ENCODE measurements around the gene PPRC1. TPM values are rescaled to one million over a fixed set of nuclear protein-coding genes. Genes with fewer than 3 reads are reported as not detected.

The PPRC1 gene
- total RNA-seq, 1 donor from 2014 or later, result 94.1 TPM

DNA sequence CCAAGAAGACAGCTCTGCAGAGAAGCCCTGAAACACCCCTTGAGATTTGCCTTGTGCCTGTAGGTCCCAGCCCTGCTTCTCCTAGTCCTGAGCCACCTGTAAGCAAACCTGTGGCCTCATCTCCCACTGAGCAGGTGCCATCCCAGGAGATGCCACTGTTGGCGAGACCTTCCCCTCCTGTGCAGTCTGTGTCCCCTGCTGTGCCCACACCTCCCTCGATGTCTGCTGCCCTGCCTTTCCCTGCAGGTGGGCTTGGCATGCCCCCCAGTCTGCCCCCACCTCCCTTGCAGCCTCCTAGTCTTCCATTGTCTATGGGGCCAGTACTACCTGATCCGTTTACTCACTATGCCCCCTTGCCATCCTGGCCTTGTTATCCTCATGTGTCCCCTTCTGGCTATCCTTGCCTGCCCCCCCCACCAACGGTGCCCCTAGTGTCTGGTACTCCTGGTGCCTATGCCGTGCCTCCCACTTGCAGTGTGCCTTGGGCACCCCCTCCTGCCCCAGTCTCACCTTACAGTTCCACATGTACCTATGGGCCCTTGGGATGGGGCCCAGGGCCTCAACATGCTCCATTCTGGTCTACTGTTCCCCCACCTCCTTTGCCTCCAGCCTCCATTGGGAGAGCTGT, 8.2 kb downstream of the PPRC1 start:
- intact Hi-C loops (cut with micrococcal nuclease), result no loop called here
- peaks cover 5% of the 10 kb centered on the region for H3K4me1 Mint-ChIP-seq (ENCODE audit: low read depth)
- no peak overlapping the region for H3K4me3 Mint-ChIP-seq (ENCODE audit: low read depth)
- H3K9me3 Mint-ChIP-seq, result no peaks in the 10 kb centered on the region
- H3K36me3 Mint-ChIP-seq (ENCODE audit: low read depth), result peaks cover 86% of the 10 kb centered on the region
- no peak for DNase-seq (ENCODE audit: low spot score)
- H3K27ac Mint-ChIP-seq, result no peak overlapping the region
- H3K27me3 Mint-ChIP-seq (ENCODE audit: low read depth), result no peaks in the 10 kb centered on the region

DNA sequence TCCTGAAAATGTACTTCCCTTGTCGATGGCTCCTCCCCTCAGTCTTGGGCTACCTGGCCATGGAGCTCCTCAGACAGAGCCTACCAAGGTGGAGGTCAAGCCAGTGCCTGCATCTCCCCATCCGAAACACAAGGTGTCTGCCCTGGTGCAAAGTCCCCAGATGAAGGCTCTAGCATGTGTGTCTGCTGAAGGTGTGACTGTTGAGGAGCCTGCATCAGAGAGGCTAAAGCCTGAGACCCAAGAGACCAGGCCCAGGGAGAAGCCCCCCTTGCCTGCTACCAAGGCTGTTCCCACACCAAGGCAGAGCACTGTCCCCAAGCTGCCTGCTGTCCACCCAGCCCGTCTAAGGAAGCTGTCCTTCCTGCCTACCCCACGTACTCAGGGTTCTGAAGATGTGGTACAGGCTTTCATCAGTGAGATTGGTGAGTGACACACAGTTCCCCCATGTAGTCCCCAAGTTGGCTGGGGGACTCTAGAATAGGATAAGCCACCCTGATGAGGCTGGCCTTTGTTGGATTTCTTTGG, 8.8 kb downstream of the PPRC1 start:
- H3K36me3 Mint-ChIP-seq (ENCODE audit: low read depth), result peaks cover 85% of the 10 kb centered on the region
- no peak overlapping the region for H3K27ac Mint-ChIP-seq
- H3K27me3 Mint-ChIP-seq (ENCODE audit: low read depth), result no peaks in the 10 kb centered on the region
- intact Hi-C loops (cut with micrococcal nuclease), result no loop called here
- no peak overlapping the region for H3K4me3 Mint-ChIP-seq (ENCODE audit: low read depth)
- H3K4me1 Mint-ChIP-seq (ENCODE audit: low read depth), result peaks cover 3% of the 10 kb centered on the region
- DNase-seq (ENCODE audit: low spot score), result no peak
- H3K9me3 Mint-ChIP-seq, result no peaks in the 10 kb centered on the region

DNA sequence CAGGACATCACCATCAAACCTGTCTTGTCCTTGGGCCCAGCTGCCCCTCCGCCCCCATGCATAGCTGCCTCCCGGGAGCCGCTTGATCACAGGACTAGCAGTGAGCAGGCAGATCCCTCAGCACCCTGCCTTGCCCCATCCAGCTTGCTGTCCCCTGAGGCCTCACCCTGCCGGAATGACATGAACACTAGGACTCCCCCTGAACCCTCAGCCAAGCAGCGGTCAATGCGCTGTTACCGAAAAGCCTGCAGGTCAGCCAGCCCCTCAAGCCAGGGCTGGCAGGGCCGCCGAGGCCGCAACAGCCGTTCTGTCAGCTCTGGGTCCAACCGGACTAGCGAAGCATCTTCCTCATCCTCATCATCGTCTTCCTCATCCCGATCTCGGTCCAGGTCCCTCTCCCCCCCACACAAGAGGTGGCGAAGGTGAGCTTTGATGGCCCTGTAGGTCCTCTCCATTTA, 14.2 kb downstream of the PPRC1 start:
- Mint-ChIP-seq H3K27ac (no peak overlapping the region), H3K4me1 (ENCODE audit: low read depth) (peaks cover 14% of the 10 kb centered on the region), H3K27me3 (ENCODE audit: low read depth) (no peaks in the 10 kb centered on the region), H3K4me3 (ENCODE audit: low read depth) (no peak overlapping the region), H3K36me3 (ENCODE audit: low read depth) (peaks cover 81% of the 10 kb centered on the region), H3K9me3 (no peaks in the 10 kb centered on the region)
- intact Hi-C loops (cut with micrococcal nuclease), result no loop called here
- no peak for DNase-seq (ENCODE audit: low spot score)

DNA sequence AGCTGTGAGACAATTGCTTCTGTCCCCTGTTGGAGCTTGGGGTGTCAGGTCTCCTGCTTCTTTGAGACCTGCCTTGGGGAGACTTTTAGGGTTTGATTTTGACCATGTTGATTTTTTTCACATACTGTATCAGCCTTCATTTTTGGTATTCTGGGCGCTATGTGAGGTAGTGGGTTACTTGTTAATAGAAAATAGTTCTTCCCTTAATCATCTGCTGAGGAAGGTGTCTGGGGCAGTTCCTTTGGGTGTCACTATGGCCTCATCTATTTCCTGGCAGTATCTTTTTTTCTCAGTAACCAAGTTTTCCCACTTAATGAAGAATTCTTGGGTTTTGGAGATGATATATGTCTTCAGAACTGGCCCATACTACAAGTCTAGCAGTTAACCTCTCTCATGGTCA, 14.7 kb downstream of the PPRC1 start:
- no peak overlapping the region for H3K4me3 Mint-ChIP-seq (ENCODE audit: low read depth)
- no peaks in the 10 kb centered on the region for H3K9me3 Mint-ChIP-seq
- peaks cover 14% of the 10 kb centered on the region for H3K4me1 Mint-ChIP-seq (ENCODE audit: low read depth)
- H3K27ac Mint-ChIP-seq, result no peak overlapping the region
- no peak for DNase-seq (ENCODE audit: low spot score)
- peaks cover 84% of the 10 kb centered on the region for H3K36me3 Mint-ChIP-seq (ENCODE audit: low read depth)
- intact Hi-C loops (cut with micrococcal nuclease), result no loop called here
- no peaks in the 10 kb centered on the region for H3K27me3 Mint-ChIP-seq (ENCODE audit: low read depth)

DNA sequence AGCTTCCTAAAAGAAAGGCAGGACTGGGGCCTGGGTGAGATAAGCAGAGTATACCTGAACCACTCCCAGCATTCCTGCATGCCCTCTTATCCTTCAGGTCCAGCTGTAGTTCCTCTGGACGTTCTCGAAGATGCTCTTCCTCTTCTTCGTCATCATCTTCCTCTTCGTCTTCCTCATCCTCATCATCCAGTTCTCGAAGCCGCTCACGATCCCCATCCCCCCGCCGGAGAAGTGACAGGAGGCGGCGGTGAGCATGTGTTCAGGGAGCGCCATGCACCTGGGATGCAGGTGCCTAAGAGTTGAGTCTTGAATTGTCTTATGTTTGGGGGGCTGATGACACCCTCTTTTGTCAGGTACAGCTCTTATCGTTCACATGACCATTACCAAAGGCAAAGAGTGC, 15.4 kb downstream of the PPRC1 start:
- H3K36me3 Mint-ChIP-seq (ENCODE audit: low read depth), result peaks cover 85% of the 10 kb centered on the region

DNA sequence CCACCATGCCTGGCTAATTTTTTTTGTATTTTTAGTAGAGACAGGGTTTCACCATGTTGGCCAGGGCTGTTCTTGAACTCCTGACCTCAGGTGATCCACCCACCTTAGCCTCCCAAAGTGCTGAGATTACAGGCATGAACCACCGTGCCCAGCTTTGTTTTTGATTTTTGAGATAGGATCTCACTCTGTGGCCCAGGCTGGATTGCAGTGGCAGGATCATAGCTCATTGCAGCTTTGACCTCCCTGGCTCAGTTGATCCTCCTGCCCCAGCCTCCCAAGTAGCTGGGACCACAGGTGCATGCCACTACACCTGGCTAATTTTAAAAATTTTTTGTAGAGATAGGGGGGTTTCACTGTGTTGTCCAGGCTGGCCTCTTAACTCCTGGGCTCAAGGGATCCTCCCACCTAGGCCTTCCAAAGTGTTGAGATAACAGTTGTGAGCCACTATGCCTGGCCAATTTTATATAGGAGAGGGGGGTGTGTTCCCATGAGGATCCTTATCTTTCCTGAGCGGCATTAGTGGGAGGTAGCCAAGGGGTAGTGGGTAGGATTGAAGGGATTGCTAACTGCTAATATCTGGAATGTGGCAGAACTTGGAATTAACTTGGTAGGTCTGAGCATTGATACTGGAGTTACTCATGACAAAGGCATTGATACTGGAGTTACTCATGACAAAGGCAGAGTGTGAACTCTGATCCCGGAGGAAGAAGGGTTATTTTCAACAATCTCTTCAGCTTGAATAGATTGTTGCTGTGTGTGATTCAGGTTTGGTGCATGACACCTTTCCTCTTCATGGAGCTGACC, 18.3 kb downstream of the PPRC1 start:
- Mint-ChIP-seq H3K9me3 (no peaks in the 10 kb centered on the region), H3K27me3 (ENCODE audit: low read depth) (no peaks in the 10 kb centered on the region), H3K4me1 (ENCODE audit: low read depth) (peaks cover 28% of the 10 kb centered on the region), H3K27ac (peak overlapping the region; percentile 96), H3K4me3 (ENCODE audit: low read depth) (peak overlapping the region; percentile 97), H3K36me3 (ENCODE audit: low read depth) (peaks cover 85% of the 10 kb centered on the region)
- no peak for DNase-seq (ENCODE audit: low spot score)
- intact Hi-C loops (cut with micrococcal nuclease), result loop anchor here (5.0 kb wide), 1 partner anchor 561 kb away; the partner anchor contains the start of genes ARL3 and SFXN2

More for the DNA sequence above, 15.4 kb downstream of the PPRC1 start:
- no peak for DNase-seq (ENCODE audit: low spot score)
- H3K27me3 Mint-ChIP-seq (ENCODE audit: low read depth), result no peaks in the 10 kb centered on the region
- no peaks in the 10 kb centered on the region for H3K9me3 Mint-ChIP-seq
- H3K4me3 Mint-ChIP-seq (ENCODE audit: low read depth), result no peak overlapping the region
- H3K4me1 Mint-ChIP-seq (ENCODE audit: low read depth), result peaks cover 18% of the 10 kb centered on the region
- intact Hi-C loops (cut with micrococcal nuclease), result no loop called here
- no peak overlapping the region for H3K27ac Mint-ChIP-seq

DNA sequence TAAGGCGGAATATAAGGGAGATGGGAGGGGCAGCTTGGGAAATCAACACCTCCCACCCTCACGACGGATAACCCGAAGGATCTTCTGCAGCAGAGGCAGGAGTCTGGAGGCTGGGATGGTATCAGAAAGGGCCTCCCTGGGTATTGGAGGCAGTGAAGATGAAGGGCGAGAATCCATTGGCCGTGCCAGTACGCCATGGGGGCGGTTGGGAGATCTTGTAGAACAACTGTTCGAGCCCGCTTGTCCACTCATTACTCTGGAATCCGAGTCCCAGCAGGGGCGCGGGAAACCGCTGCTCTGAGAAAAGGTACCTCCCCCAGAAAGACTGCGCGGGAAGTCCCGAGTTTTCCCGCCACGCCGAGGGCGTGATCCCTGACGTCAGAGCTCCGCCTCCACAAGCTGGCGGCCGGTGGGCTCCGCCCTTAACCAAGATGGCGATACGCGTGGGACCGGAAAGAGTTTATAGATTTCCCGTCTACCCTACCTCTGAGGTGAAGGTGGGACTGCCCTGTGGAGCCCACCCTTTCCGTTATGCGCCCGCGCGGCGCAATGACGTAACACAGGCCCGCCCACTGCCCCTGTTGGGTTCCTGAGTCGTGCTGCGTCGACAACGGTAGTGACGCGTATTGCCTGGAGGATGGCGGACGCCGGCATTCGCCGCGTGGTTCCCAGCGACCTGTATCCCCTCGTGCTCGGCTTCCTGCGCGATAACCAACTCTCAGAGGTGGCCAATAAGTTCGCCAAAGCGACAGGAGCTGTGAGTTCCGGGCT, 19.1 kb downstream of the PPRC1 start, which contains the start of gene NOLC1:
NOLC1 (plus strand) TSS at position 616 of the 771 bp plus-strand sequence; CDS start at position 638, 22 bp downstream.
- peaks cover 89% of the 10 kb centered on the region for H3K36me3 Mint-ChIP-seq (ENCODE audit: low read depth)
- peak within 1 kb of the TSS; percentile 97 for H3K4me3 Mint-ChIP-seq (ENCODE audit: low read depth)
- H3K27me3 Mint-ChIP-seq (ENCODE audit: low read depth), result no peaks in the 10 kb centered on the region
- DNase-seq (ENCODE audit: low spot score), result peak; percentile 100
- no peaks in the 10 kb centered on the region for H3K9me3 Mint-ChIP-seq
- intact Hi-C loops (cut with micrococcal nuclease), result loop anchor here (1.0 to 5.0 kb wide), 9 partner anchors 20 to 560 kb away; partner anchors contain the start of genes ACTR1A, ARL3, ARMH3 and GBF1
- H3K4me1 Mint-ChIP-seq (ENCODE audit: low read depth), result peaks cover 28% of the 10 kb centered on the region
- peak within 1 kb of the TSS; percentile 96 for H3K27ac Mint-ChIP-seq

DNA sequence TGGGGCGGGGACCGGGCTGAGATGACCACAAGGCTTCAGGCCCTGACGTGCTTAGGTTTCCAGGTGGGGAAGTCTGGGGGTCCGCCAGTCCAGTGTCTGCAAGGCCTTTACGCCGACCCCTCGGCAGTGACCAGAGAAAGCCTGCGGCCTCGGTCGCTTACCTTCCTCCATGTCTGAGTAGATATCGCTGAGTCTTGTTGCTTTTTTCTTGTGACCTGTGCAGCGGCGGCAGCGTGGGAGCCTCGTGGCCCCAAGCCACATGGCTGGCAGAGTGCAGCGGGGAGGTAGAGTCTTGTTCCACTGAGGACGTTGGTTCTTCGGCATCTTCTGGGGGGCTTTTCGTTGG, 19.7 kb downstream of the PPRC1 start:
- no peaks in the 10 kb centered on the region for H3K27me3 Mint-ChIP-seq (ENCODE audit: low read depth)
- H3K4me1 Mint-ChIP-seq (ENCODE audit: low read depth), result peaks cover 32% of the 10 kb centered on the region
- intact Hi-C loops (cut with micrococcal nuclease), result loop anchor here (1.0 to 5.0 kb wide), 9 partner anchors 20 to 560 kb away; partner anchors contain the start of genes ACTR1A, ARL3, ARMH3 and GBF1

DNA sequence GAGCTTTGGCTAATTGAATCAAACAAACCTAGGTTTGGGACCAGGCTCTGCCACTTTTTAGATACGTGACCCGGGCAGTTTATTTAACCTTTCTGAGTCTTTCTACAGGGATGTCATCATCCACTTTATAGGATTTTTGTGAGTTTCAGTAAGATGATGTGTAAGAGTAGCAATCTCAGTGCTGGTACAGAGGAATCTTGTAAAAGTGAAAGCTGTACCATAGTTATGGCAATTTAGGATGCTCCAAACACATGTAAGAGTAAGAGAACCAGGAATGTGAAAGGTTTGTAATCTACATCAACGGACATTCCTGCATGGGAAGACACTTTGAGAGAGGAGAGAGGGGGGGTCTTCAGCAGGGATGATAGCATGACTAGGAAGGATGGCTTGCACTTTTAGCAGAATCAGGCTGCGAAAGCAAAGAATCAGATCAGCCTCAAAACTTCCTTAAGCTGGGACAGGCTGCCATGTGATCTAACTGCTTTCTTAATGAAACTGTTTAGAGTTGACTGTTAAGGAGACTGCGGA, 20.3 kb downstream of the PPRC1 start:
- Mint-ChIP-seq H3K4me1 (ENCODE audit: low read depth) (peaks cover 33% of the 10 kb centered on the region), H3K36me3 (ENCODE audit: low read depth) (peaks cover 89% of the 10 kb centered on the region), H3K27ac (peak overlapping the region; percentile 96), H3K9me3 (no peaks in the 10 kb centered on the region), H3K27me3 (ENCODE audit: low read depth) (no peaks in the 10 kb centered on the region), H3K4me3 (ENCODE audit: low read depth) (peak overlapping the region; percentile 97)
- intact Hi-C loops (cut with micrococcal nuclease), result loop anchor here (2.0 to 5.0 kb wide), 3 partner anchors 88 to 559 kb away; partner anchors contain the start of genes ARL3, GBF1, HPS6 and SFXN2
- DNase-seq (ENCODE audit: low spot score), result no peak

More for the DNA sequence above, 19.7 kb downstream of the PPRC1 start:
- peak overlapping the region; percentile 97 for H3K4me3 Mint-ChIP-seq (ENCODE audit: low read depth)
- H3K9me3 Mint-ChIP-seq, result no peaks in the 10 kb centered on the region
- H3K27ac Mint-ChIP-seq, result peak overlapping the region; percentile 96
- DNase-seq (ENCODE audit: low spot score), result no peak
- H3K36me3 Mint-ChIP-seq (ENCODE audit: low read depth), result peaks cover 89% of the 10 kb centered on the region

DNA sequence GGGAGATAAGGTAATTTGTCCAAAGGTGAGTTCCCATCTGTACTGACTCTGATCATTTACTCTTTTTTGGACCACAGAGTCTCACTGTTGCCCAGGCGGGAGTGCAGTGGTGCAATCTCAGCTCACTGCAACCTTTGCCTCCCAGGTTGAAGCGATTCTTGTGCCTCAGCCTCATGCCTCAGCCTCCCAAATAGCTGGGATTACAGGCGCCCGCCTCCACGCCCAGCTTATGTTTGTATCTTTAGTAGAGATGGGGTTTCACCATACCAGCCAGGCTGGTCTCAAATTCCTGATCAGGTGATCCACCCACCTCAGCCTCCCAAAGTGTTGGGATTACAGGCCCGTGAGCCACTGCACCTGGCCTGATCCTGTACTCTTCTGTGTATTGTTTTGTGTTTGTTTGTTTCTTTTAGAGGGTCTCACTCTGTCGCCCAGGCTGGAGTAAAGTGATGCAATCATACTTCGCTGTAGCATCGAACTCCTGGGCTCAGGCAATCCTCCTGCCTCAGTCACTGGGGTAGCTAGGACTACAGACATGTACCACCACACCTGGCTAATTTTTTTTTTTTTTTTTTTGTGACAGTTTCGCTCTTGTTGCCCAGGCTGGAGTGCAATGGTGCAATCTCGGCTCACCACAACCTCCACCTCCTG, 21.8 kb downstream of the PPRC1 start:
- no peak for DNase-seq (ENCODE audit: low spot score)
- intact Hi-C loops (cut with micrococcal nuclease), result loop anchor here (5.0 kb wide), 1 partner anchor 558 kb away; the partner anchor contains the start of genes ARL3 and SFXN2
- peak overlapping the region; percentile 76 for H3K4me3 Mint-ChIP-seq (ENCODE audit: low read depth)
- peaks cover 90% of the 10 kb centered on the region for H3K36me3 Mint-ChIP-seq (ENCODE audit: low read depth)
- H3K4me1 Mint-ChIP-seq (ENCODE audit: low read depth), result peaks cover 36% of the 10 kb centered on the region
- H3K27me3 Mint-ChIP-seq (ENCODE audit: low read depth), result no peaks in the 10 kb centered on the region
- H3K9me3 Mint-ChIP-seq, result no peaks in the 10 kb centered on the region
- peak overlapping the region; percentile 63 for H3K27ac Mint-ChIP-seq

DNA sequence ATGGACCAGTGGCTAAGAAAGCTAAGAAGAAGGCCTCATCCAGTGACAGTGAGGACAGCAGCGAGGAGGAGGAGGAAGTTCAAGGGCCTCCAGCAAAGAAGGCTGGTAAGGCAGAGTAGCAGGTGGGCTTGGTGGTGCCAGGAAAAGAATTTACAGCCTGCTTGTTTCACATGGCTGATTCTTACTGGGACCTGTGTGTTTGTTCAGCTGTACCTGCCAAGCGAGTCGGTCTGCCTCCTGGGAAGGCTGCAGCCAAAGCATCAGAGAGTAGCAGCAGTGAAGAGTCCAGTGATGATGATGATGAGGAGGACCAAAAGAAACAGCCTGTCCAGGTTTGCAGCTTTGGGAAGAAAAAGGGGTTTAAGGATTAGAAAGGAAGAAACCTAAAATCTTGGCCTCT, 24.4 kb downstream of the PPRC1 start:
- DNase-seq (ENCODE audit: low spot score), result no peak
- H3K4me3 Mint-ChIP-seq (ENCODE audit: low read depth), result no peak overlapping the region
- H3K4me1 Mint-ChIP-seq (ENCODE audit: low read depth), result peaks cover 22% of the 10 kb centered on the region
- no peak overlapping the region for H3K27ac Mint-ChIP-seq
- peaks cover 95% of the 10 kb centered on the region for H3K36me3 Mint-ChIP-seq (ENCODE audit: low read depth)
- no peaks in the 10 kb centered on the region for H3K27me3 Mint-ChIP-seq (ENCODE audit: low read depth)
- no peaks in the 10 kb centered on the region for H3K9me3 Mint-ChIP-seq
- intact Hi-C loops (cut with micrococcal nuclease), result no loop called here
